HG03280 (cell line): ENCODE results near the gene MYH15.

ENCODE experiments used
- ATAC-seq: cut with Tn5 transposase; IDR thresholded peaks from one replicate; pipeline ENCODE4 v1.9.1; 2021; ENCODE audit warnings: mild to moderate bottlenecking, moderate library complexity; ENCODE audit not compliant: unreplicated experiment

MYH15 gene

GRCh38 chr3:108342837-108343486, 167.4 kb downstream of the MYH15 start:
- ATAC-seq = peak; percentile 60

GRCh38 chr3:108341911-108342310, 168.5 kb downstream of the MYH15 start:
- no peak for ATAC-seq

- no peak for ATAC-seq
Observed at GRCh38 chr3:108338901-108339545, 171.4 kb downstream of the MYH15 start.

- ATAC-seq = no peak
Observed at GRCh38 chr3:108334701-108335100, 175.7 kb downstream of the MYH15 start.

GRCh38 chr3:108333961-108334360, 176.4 kb downstream of the MYH15 start:
- ATAC-seq = no peak

GRCh38 chr3:108331792-108332191, 178.6 kb downstream of the MYH15 start:
- ATAC-seq = no peak
